ENCODE results near the gene DENND2D. TPM values are rescaled to one million over a fixed set of nuclear protein-coding genes. Genes with fewer than 3 reads are reported as not detected.
A peak's percentile ranks its signal among the peaks of the same experiment; 100 is the strongest.
"Not testable (repeated sequence)": the region's sequence is repeated elsewhere in the genome, so short reads cannot be mapped to it uniquely, and the experiment has no call there.

DENND2D gene
- polyA plus RNA-seq, 3 donors, result 15.1 to 22.6 (median 15.2) TPM

DNA sequence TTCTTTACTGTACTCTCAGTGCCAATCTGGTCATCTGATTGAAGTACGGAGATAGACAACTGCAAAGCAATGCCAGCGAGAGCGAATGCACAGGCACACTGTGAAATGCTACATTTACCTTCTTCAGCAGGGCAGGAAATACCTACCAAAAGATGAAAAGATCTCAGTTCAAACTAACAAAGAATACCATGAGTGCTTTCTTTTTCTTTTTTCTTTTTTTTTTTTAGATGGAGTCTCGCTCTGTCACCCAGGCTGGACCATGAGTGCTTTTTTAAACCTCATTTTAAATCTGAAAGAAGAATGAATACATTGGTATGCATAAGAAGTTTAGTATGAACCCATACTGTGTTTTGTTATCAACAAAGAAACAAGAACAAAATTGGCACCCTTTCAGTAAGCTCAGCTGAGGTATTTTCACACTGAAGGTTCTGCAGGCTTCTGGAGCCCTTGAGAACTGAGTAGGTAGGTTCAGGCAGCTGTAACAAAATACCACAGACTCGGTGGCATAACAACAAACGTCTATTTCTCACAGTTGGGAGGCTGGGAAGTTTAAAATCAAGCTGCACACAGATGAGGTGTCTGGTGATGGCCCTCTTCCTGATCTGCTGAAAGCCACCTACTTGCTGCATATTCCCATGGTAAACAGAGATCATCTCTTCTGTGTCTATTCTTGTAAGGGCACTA is 25.4 kb upstream of the DENND2D start:
- no peak for DNase-seq (ENCODE audit: extremely low read depth in 1 of 11, low read depth in 9 of 11, low spot score in 4 of 11)

DNA sequence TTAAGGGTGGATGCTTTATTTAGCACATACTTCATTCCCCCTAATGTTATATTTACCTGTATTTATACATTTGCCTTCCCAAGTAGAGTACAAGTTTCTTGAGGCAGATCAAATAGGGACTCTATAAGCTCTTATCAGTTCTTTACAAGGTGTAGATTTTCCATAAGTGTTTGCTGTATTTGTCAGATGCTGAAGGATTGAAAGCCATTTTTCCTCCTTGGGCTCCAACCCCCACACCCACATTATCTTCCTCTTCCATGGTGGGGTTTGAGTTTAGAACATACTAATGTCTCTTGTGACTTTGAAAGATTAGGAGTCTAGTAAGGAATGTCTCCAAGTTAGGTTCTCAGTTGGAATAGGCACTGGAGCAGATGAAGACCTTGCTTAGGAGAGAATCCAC is 24.6 kb upstream of the DENND2D start:
- DNase-seq (ENCODE audit: extremely low read depth in 1 of 11, low read depth in 9 of 11, low spot score in 4 of 11), result no peak

DNA sequence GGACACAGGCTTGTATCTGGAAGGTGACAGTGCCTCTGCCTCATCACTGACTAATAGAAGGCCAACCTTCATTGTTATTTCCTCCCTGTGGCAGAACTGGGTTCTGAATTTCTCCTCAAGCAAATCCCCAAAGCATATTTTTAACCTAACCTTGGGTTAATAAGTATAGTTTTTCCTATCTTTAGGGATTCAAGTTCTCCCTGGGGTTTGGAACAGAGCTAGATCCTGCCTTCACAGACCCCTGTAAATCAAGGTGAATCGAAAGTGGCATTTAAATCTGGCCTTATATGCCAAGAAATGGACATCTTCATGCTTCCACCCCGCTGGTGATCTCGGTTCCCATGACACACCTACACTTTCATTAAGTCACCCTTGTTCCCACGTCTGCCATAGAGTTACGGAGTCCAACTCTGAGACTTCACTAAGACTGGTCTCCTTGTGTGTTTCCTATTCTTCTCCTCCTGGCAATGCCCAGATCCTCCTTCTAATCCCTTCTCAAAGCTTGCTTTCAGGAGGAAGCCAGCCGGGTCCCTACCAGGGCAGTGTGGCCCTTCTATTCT is 22.8 kb upstream of the DENND2D start:
- no peak for DNase-seq (ENCODE audit: extremely low read depth in 1 of 11, low read depth in 9 of 11, low spot score in 4 of 11)

DNA sequence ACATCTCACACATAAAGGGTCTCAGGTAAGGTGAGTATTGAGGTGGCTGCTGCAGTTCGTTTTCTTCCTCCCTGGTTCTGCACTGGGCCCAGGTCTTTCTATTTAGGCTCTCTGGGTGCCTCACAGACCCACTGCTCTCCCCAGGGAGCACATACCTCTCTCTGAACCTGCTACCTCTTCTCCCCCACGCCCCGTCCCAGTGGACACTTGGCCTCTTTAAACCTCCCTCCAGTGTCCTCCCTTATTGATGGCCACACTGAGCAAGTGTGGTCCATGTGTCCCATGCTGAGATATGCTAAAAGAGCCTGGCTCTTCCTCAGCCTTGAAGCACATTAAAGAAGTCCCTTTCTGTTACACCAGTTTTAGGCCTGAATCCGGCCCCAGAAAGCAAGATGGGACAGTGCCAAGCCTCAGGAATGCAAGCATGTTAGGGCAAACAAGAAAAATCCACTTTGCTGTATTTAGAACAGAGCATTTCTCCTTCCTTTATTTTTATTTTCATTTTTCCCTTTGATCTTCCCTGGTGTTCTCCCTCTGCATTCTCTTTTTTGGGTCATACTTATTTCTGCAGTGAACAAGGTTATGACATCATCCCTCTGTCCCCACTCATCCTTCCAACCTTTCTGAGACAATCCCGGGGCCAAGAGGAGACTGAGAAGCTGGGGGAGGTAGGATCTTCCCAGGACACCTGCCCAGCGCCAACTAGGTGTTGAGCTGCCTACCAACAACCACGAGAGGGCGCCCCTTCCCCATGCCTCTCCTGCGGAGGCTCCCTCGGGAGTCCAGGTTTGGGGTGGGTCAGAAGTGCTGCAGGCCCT is 22.1 kb upstream of the DENND2D start:
- DNase-seq (ENCODE audit: extremely low read depth in 1 of 11, low read depth in 9 of 11, low spot score in 4 of 11), result peak in 4 of 11 donors; percentile 14 to 41 (median 18)

GRCh38 chr1:111221633-111222291 is 21.3 kb upstream of the DENND2D start:
- no peak for DNase-seq (ENCODE audit: extremely low read depth in 1 of 11, low read depth in 9 of 11, low spot score in 4 of 11)

GRCh38 chr1:111221276-111221632 is 20.8 kb upstream of the DENND2D start:
- DNase-seq (ENCODE audit: extremely low read depth in 1 of 11, low read depth in 9 of 11, low spot score in 4 of 11), result no peak

- no peak for DNase-seq (ENCODE audit: extremely low read depth in 1 of 11, low read depth in 9 of 11, low spot score in 4 of 11)
These were observed 19.9 kb upstream of the DENND2D start for GRCh38 chr1:111220302-111220890.

DNA sequence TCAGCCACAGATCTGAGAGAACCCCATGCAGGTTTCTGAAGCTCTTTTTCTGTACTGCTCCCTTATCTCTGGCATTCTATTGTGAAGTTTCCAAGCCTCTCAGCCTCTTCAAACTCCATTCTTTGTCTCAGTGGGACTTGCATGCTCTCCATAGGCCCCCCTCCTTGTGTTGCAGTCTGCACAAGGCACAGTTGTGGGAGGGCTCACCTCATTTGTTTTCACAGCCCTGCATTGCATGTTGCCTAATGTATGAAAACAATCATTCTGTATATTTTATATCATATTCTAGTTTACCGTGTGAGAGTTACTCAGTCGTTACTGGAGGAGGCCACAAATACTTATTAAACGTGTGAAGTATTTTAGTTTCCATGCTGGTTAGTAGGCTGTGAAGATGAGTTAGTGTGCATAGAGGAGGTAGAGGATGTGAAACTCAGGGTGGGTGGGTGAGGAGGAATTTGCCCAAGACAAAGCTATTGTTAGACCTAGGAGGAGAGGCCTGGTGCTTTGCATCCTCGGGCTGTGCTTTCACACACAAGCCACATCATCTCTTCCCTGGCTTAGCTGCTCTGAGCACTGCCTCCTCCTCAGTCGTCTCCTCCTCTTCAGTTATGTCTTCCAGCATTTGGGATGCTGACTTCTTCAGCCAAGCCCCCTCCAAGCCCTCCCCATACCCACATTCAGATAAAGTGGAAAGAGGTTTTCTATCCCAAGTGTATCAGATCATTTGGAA is 19.3 kb upstream of the DENND2D start:
- no peak for DNase-seq (ENCODE audit: extremely low read depth in 1 of 11, low read depth in 9 of 11, low spot score in 4 of 11)

- DNase-seq (ENCODE audit: extremely low read depth in 1 of 11, low read depth in 9 of 11, low spot score in 4 of 11), result no peak
These were observed 18.5 kb upstream of the DENND2D start for GRCh38 chr1:111218701-111219556.

DNA sequence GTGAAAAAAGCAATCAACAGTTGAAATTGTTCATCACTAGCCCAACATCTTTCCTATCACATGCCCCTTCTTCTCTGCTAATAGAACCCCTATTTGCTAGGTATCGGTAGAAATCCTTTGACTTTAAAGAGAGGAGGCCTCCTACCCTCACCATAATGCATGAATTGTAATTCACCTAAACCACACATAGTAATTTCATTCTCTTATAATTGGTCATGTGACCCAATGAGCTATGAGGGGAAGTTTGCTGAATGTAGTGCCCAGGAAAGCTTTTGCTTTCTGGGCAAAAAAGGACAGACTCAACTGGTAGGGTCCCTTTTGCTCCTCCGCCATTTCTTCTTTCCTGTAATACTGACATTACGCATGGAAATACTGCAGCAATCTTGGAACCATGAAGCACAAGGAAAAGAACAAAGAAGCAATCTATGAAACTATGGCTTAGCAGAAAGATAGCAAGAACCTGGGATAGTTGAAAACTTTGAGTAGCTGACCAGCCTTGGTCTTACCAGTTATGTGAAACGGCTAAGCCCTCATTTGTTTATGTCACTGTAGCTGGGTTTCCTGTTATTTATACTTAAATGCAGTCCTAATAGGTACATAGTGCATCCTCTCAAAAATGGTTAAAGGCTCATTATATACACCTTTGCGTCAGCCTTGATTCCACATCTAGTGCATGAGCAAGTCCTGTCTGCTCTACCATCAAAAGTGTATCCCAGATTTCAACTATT is 16.9 kb upstream of the DENND2D start:
- no peak for DNase-seq (ENCODE audit: extremely low read depth in 1 of 11, low read depth in 9 of 11, low spot score in 4 of 11)

GRCh38 chr1:111216751-111217150 is 16.3 kb upstream of the DENND2D start:
- no peak for DNase-seq (ENCODE audit: extremely low read depth in 1 of 11, low read depth in 9 of 11, low spot score in 4 of 11)

- DNase-seq (ENCODE audit: extremely low read depth in 1 of 11, low read depth in 9 of 11, low spot score in 4 of 11), result not testable (repeated sequence)
These were observed 14.8 kb upstream of the DENND2D start for GRCh38 chr1:111215285-111215684.

- no peak for DNase-seq (ENCODE audit: extremely low read depth in 1 of 11, low read depth in 9 of 11, low spot score in 4 of 11)
These were observed 14.4 kb upstream of the DENND2D start for GRCh38 chr1:111214884-111215283.

GRCh38 chr1:111214074-111214801 is 13.8 kb upstream of the DENND2D start:
- no peak for DNase-seq (ENCODE audit: extremely low read depth in 1 of 11, low read depth in 9 of 11, low spot score in 4 of 11)

DNA sequence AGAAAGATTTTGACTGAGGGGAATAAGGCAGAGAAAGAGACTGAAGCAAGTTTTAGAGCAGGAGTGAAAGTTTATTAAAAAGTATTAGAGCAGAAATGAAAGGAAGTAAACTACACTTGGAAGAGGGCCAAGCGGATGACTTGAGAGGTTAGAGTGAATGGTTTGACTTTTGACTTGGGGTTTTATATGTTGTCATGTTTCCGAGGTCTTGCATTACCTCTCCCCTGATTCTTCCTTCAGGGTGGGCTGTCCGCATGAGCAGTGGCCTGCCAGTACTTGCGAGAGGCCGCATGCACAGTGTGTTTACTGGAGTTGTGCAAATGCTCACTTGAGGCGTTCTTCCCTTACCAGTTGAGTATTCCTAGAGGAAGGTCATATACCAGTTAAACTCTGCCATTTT is 13.0 kb upstream of the DENND2D start:
- no peak for DNase-seq (ENCODE audit: extremely low read depth in 1 of 11, low read depth in 9 of 11, low spot score in 4 of 11)

- DNase-seq (ENCODE audit: extremely low read depth in 1 of 11, low read depth in 9 of 11, low spot score in 4 of 11), result no peak
These were observed 12.3 kb upstream of the DENND2D start for GRCh38 chr1:111212634-111213335.
